GM12878 (cell line): ENCODE measurements around the gene CKAP5. TPM values are rescaled to one million over a fixed set of nuclear protein-coding genes. Genes with fewer than 3 reads are reported as not detected.

Source experiments
- ATF3 ChIP-seq: IDR thresholded peaks from 2 replicates; pipeline ENCODE4 v1.6.1; 2011; ENCODE audit warnings: low read depth, mild to moderate bottlenecking, low read length, moderate library complexity, borderline replicate concordance; ENCODE audit errors: extremely low read depth
- BHLHE40 ChIP-seq, 2 experiments: fragments of 450-650 bp in 1 of 2; IDR thresholded peaks; 2 replicates each; pipeline ENCODE4 v1.6.1; 2011 to 2017; ENCODE audit warnings: low read depth in 2 of 2, borderline replicate concordance in 1 of 2, improper control_type of control experiment in 1 of 2, low read length in 1 of 2, mild to moderate bottlenecking in 1 of 2
- E2F4 ChIP-seq: IDR thresholded peaks from 2 replicates; pipeline ENCODE4 v1.6.1; 2012; ENCODE audit warnings: low read depth, low read length, improper control_type of control experiment
- IRF4 ChIP-seq: IDR thresholded peaks from 2 replicates; pipeline ENCODE4 v1.6.1; 2011; ENCODE audit warnings: low read depth, low read length
- MEF2B ChIP-seq: fragments of 450-650 bp; IDR thresholded peaks from 2 replicates; pipeline ENCODE4 v1.6.1; 2018; ENCODE audit warnings: mild to moderate bottlenecking, moderate library complexity; ENCODE audit not compliant: partially characterized antibody, poor library complexity, severe bottlenecking
- NR2C2 ChIP-seq: IDR thresholded peaks from 2 replicates; pipeline ENCODE4 v1.6.1; 2011; ENCODE audit warnings: borderline replicate concordance, low read depth; ENCODE audit not compliant: control insufficient read depth, insufficient read length
- NR2F1 ChIP-seq: fragments of 450-650 bp; conservative IDR thresholded peaks from 2 replicates; pipeline ENCODE4 v1.6.1; 2017; ENCODE audit warnings: mild to moderate bottlenecking
- NRF1 ChIP-seq: conservative IDR thresholded peaks from 2 replicates; pipeline ENCODE4 v1.6.1; 2011; ENCODE audit warnings: mild to moderate bottlenecking, low read depth, low read length, improper control_type of control experiment
- PBX3 ChIP-seq: IDR thresholded peaks from 2 replicates; pipeline ENCODE4 v1.6.1; 2011; ENCODE audit warnings: mild to moderate bottlenecking, low read depth, low read length, moderate library complexity; ENCODE audit not compliant: insufficient replicate concordance
- POLR2A ChIP-seq: IDR thresholded peaks from 2 replicates; pipeline ENCODE4 v1.6.1; 2011; ENCODE audit warnings: low read depth, mild to moderate bottlenecking, low read length
- SREBF2 ChIP-seq: IDR thresholded peaks from 2 replicates; pipeline ENCODE4 v1.6.1; 2012; ENCODE audit warnings: mild to moderate bottlenecking, low read length
- YBX1 ChIP-seq: fragments of 450-650 bp; IDR thresholded peaks from 2 replicates; pipeline ENCODE4 v1.6.1; 2016; ENCODE audit warnings: antibody characterized with exemption
- polyA plus RNA-seq, 11 experiments: library from polyadenylated mRNA; depleted of rRNA in 4 of 11; unstranded in 6 of 11; stranded (reverse) in 5 of 11; fragments of >200 nt; fragmentation: Nextera tagmentation in 4 of 11; fragmentation: Illumina TruSeq in 1 of 11; extraction: Ambion mirVana in 4 of 11; extraction: Trizol in 1 of 11; gene quantifications; 1 replicate in 1 of 11; 2 replicates in 10 of 11; pipeline versions ENCODE4 v1.2.1 to v1.2.3, GENCODE V29; 2011 to 2016; ENCODE audit warnings: inconsistent platforms in 2 of 11, missing spikeins in 2 of 11, low read depth in 1 of 11
- total RNA-seq, 4 experiments: library from RNA; depleted of rRNA in 3 of 4; stranded (reverse); fragments of >200 nt in 3 of 4; fragmentation: Illumina TruSeq in 1 of 4; extraction: Trizol in 1 of 4; gene quantifications; 2 replicates each; pipeline versions ENCODE4 v1.2.1 to v1.2.3, GENCODE V29; 2013 to 2021

The CKAP5 gene
- total and polyA plus RNA-seq, 10 of the 15 experiments (the other 5 are each of a cell fraction or from before 2014, with no cell fraction given): 20.1 to 161 (median 79.8) TPM

GRCh38 chr11:46857666-46858065 is 11.6 kb upstream of the CKAP5 start (continued):
- TF ChIP-seq BHLHE40 (IDR thresholded peaks at IDR 0.05; ENCODE audit: borderline replicate concordance in 1 of 2, low read depth in 2 of 2, low read length in 1 of 2): no peak
- TF ChIP-seq NRF1: no peak
- TF ChIP-seq POLR2A: no peak
- TF ChIP-seq NR2C2: no peak
- no peak for TF ChIP-seq ATF3
- no peak for TF ChIP-seq NR2F1
- no peak for TF ChIP-seq SREBF2
- TF ChIP-seq E2F4: no peak
- no peak for TF ChIP-seq PBX3
- no peak for TF ChIP-seq IRF4
- TF ChIP-seq YBX1: no peak
- TF ChIP-seq MEF2B: no peak
- TF ChIP-seq, all 136 proteins: peak for 0
